K562 (cell line): ENCODE results near the gene MRPL4. TPM values are rescaled to one million over a fixed set of nuclear protein-coding genes. Genes with fewer than 3 reads are reported as not detected.

Source experiments
- ADNP ChIP-seq: fragments of 200-800 bp; sonication (Bioruptor generic); IDR thresholded peaks from 2 replicates; pipeline ENCODE4 v1.6.1; 2016; ENCODE audit warnings: missing genetic modification characterization, missing compliant biosample characterization
- BRD9 ChIP-seq: fragments of 450-650 bp; IDR thresholded peaks from 2 replicates; pipeline ENCODE4 v1.6.1; 2018; ENCODE audit warnings: low read depth; ENCODE audit not compliant: partially characterized antibody
- CLOCK ChIP-seq: fragments of 250-450 bp; sonication (Bioruptor Pico); IDR thresholded peaks from 2 replicates; pipeline ENCODE4 v1.4.0; 2020; ENCODE audit warnings: mild to moderate bottlenecking, moderate library complexity, borderline replicate concordance
- DIDO1 ChIP-seq: fragments of 450-650 bp; IDR thresholded peaks from 2 replicates; pipeline ENCODE4 v1.6.1; 2016; ENCODE audit warnings: low read depth, missing biosample characterization, missing genetic modification characterization
- FOSL1 ChIP-seq: fragments of 200-800 bp; sonication (Bioruptor generic); conservative IDR thresholded peaks from 2 replicates; pipeline ENCODE4 v1.6.1; 2016; ENCODE audit warnings: missing genetic modification characterization, missing compliant biosample characterization
- FOXA3 ChIP-seq, 2 experiments: fragments of 450-650 bp in 1 of 2; sonication (generic) in 1 of 2; formaldehyde crosslinking; IDR thresholded peaks in 1 of 2; conservative IDR thresholded peaks in 1 of 2; 2 replicates each; pipeline versions ENCODE4 v1.4.0 to v1.8.0; 2020 to 2022; ENCODE audit warnings: mild to moderate bottlenecking in 2 of 2, missing genetic modification reagents in 1 of 2
- FOXJ2 ChIP-seq: fragments of 200-800 bp; sonication (Bioruptor generic); IDR thresholded peaks from 2 replicates; pipeline ENCODE4 v1.6.1; 2016; ENCODE audit warnings: missing genetic modification characterization, missing compliant biosample characterization
- GTF2A2 ChIP-seq: IDR thresholded peaks from 2 replicates; pipeline ENCODE4 v1.6.1; 2016; ENCODE audit warnings: mild to moderate bottlenecking, missing genetic modification characterization, missing compliant biosample characterization
- KLF16 ChIP-seq: IDR thresholded peaks from 2 replicates; pipeline ENCODE4 v1.6.1; 2016; ENCODE audit warnings: antibody characterized with exemption
- NBN ChIP-seq: fragments of 450-650 bp; IDR thresholded peaks from 2 replicates; pipeline ENCODE4 v1.6.1; 2016; ENCODE audit warnings: low read depth, mild to moderate bottlenecking
- PHB2 ChIP-seq: fragments of 450-650 bp; IDR thresholded peaks from 2 replicates; pipeline ENCODE4 v1.6.1; 2017; ENCODE audit warnings: low read depth
- TGIF2 ChIP-seq: sonication (generic); formaldehyde crosslinking; IDR thresholded peaks from 2 replicates; pipeline ENCODE4 v1.8.1; 2022; ENCODE audit warnings: mild to moderate bottlenecking, missing genetic modification reagents, moderate library complexity
- VEZF1 ChIP-seq: fragments of 200-800 bp; sonication (Bioruptor generic); IDR thresholded peaks from 2 replicates; pipeline ENCODE4 v1.6.1; 2017; ENCODE audit warnings: missing genetic modification characterization, missing compliant biosample characterization
- ZNF124 ChIP-seq: sonication (generic); formaldehyde crosslinking; IDR thresholded peaks from 2 replicates; pipeline ENCODE4 v1.8.1; 2022; ENCODE audit warnings: missing genetic modification reagents
- ZNF143 ChIP-seq: sonication (generic); formaldehyde crosslinking; IDR thresholded peaks from 2 replicates; pipeline ENCODE4 v1.9.0; 2022; ENCODE audit warnings: mild to moderate bottlenecking, missing genetic modification reagents
- ZNF511 ChIP-seq: sonication (generic); formaldehyde crosslinking; IDR thresholded peaks from 2 replicates; pipeline ENCODE4 v1.8.0; 2022; ENCODE audit warnings: mild to moderate bottlenecking, missing genetic modification reagents
- ZNF707 ChIP-seq: fragments of 250-450 bp; sonication (Bioruptor Pico); conservative IDR thresholded peaks from 2 replicates; pipeline ENCODE4 v1.8.0; 2022; ENCODE audit warnings: inconsistent platforms, mild to moderate bottlenecking, moderate library complexity
- polyA plus RNA-seq, 8 experiments: library from polyadenylated mRNA; depleted of rRNA in 4 of 8; stranded (reverse) in 5 of 8; unstranded in 3 of 8; fragments of >200 nt; fragmentation: Nextera tagmentation in 2 of 8; fragmentation: Illumina TruSeq in 1 of 8; extraction: Ambion mirVana in 2 of 8; extraction: Trizol in 1 of 8; gene quantifications; 2 replicates each; pipeline versions ENCODE4 v1.2.1 to v1.2.3, GENCODE V29; 2011 to 2014; ENCODE audit warnings: inconsistent platforms in 1 of 8, missing spikeins in 1 of 8
- total RNA-seq, 7 experiments: library from RNA; depleted of rRNA in 6 of 7; stranded (reverse); fragments of >200 nt in 6 of 7; fragmentation: Illumina TruSeq in 2 of 7; extraction: Trizol in 2 of 7; gene quantifications; 2 replicates each; pipeline versions ENCODE4 v1.2.1 to v1.2.3, GENCODE V29; 2011 to 2021; ENCODE audit warnings: low replicate concordance in 1 of 7
- TF ChIP-seq, protein P1 (sequence below): fragments of 450-650 bp; formaldehyde crosslinking; conservative IDR thresholded peaks from 2 replicates; pipeline ENCODE4 v1.4.0; 2022; ENCODE audit warnings: mild to moderate bottlenecking, missing genetic modification characterization

The MRPL4 gene
- total and polyA plus RNA-seq, 9 of the 15 experiments (the other 6 are each of a cell fraction or from before 2014, with no cell fraction given), result 1.4 to 239 (median 64.9) TPM

DNA sequence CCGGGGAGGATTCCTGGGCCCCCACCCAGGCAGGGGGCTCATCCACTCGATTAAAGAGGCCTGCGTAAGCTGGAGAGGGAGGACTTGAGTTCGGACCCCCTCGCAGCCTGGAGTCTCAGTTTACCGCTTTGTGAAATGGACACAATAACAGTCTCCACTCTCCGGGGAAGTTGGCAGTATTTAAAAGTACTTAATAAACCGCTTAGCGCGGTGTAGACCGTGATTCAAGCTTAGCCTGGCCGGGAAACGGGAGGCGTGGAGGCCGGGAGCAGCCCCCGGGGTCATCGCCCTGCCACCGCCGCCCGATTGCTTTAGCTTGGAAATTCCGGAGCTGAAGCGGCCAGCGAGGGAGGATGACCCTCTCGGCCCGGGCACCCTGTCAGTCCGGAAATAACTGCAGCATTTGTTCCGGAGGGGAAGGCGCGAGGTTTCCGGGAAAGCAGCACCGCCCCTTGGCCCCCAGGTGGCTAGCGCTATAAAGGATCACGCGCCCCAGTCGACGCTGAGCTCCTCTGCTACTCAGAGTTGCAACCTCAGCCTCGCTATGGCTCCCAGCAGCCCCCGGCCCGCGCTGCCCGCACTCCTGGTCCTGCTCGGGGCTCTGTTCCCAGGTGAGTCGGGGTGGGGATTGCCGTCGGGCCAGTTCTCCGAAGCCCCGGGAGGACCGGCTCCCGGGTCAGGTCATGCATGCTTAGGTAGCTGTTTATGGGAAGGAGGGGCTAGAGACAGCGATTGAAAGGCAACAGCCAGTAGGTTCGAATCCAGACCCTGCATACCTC, 18.8 kb downstream of the MRPL4 start, which contains the start of gene ICAM1 (continued):
- TF ChIP-seq DIDO1 (tag) (no peak), FOXA3 (CRISPR knock-in tag; conservative IDR thresholded peaks at IDR 0.05 in 1 of 2, IDR thresholded peaks at IDR 0.05 in 1 of 2) (0 out of 4 replicates have a peak, but pooled peaks of 1 of the 2 experiments have one; percentile 37), GTF2A2 (0 out of 2 replicates have a peak, but pooled peaks have one; percentile 52), PHB2 (no peak), VEZF1 (CRISPR knock-in tag) (peak; percentile 82), KLF16 (no peak), ZNF511 (CRISPR knock-in tag) (0 out of 2 replicates have a peak, but pooled peaks have one; percentile 23), ZNF124 (CRISPR knock-in tag) (no peak), TGIF2 (CRISPR knock-in tag) (peak; percentile 28; the same call in 1 of the 2 replicates), ZNF143 (CRISPR knock-in tag) (no peak), CLOCK (CRISPR knock-in tag) (no peak), ADNP (tag) (peak; percentile 93), FOXJ2 (tag) (peak; percentile 67; the same call in 1 of the 2 replicates), NBN (no peak), FOSL1 (tag) (peak; percentile 14; the same call in 1 of the 2 replicates), BRD9 (peak; percentile 43), ZNF707 (no peak)
- TF ChIP-seq, protein P1, sequence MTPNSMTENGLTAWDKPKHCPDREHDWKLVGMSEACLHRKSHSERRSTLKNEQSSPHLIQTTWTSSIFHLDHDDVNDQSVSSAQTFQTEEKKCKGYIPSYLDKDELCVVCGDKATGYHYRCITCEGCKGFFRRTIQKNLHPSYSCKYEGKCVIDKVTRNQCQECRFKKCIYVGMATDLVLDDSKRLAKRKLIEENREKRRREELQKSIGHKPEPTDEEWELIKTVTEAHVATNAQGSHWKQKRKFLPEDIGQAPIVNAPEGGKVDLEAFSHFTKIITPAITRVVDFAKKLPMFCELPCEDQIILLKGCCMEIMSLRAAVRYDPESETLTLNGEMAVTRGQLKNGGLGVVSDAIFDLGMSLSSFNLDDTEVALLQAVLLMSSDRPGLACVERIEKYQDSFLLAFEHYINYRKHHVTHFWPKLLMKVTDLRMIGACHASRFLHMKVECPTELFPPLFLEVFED (CRISPR knock-in tag), result no peak
